OCI-LY3 (cell line): ENCODE data around the gene SLPI.

Experiments used
- H2AFZ ChIP-seq: fragments of 200-600, 300-600 bp; shearing (Covaris generic); 2 replicates; pipeline ENCODE4 v1.6.0; 2014; ENCODE audit warnings: antibody characterized with exemption, low read depth, low read length
- H3K27ac ChIP-seq: fragments of 200-600, 300-600 bp; sonication (generic); 2 replicates; pipeline ENCODE4 v1.5.1; 2014; ENCODE audit warnings: mild to moderate bottlenecking, low read length, moderate library complexity, mixed read lengths
- H3K27me3 ChIP-seq: fragments of 200-600, 300-600 bp; sonication (generic); 2 replicates; pipeline ENCODE4 v1.6.1; 2014; ENCODE audit warnings: low read depth, low read length, mixed read lengths
- H3K36me3 ChIP-seq: fragments of 200-600, 300-600 bp; sonication (generic); replicated peaks from 2 replicates; pipeline ENCODE3; 2014; ENCODE audit warnings: low read depth, low read length, mixed read lengths
- H3K4me1 ChIP-seq: fragments of 300-600, 200-600 bp; sonication (generic); 2 replicates; pipeline ENCODE4 v1.6.1; 2014; ENCODE audit warnings: low read length, mixed read lengths
- H3K4me2 ChIP-seq: fragments of 200-600, 300-600 bp; sonication (generic); 2 replicates; pipeline ENCODE4 v1.6.1; 2014; ENCODE audit warnings: low read length, mixed read lengths
- H3K4me3 ChIP-seq: fragments of 300-600, 200-600 bp; sonication (generic); 2 replicates; pipeline ENCODE4 v1.5.1; 2014; ENCODE audit warnings: antibody characterized with exemption, mild to moderate bottlenecking, low read length, moderate library complexity
- H3K79me2 ChIP-seq: fragments of 300-600, 200-600 bp; shearing (Covaris generic); 2 replicates; pipeline ENCODE4 v1.6.1; 2014; ENCODE audit warnings: mild to moderate bottlenecking, low read length, mixed read lengths
- H3K9ac ChIP-seq: fragments of 300-600, 200-600 bp; shearing (Covaris generic); 2 replicates; pipeline ENCODE4 v1.6.0; 2014; ENCODE audit warnings: mild to moderate bottlenecking, low read length, moderate library complexity
- H3K9me3 ChIP-seq: fragments of 200-600, 300-600 bp; shearing (Covaris generic); 2 replicates; pipeline ENCODE4 v1.6.1; 2014; ENCODE audit warnings: low read length, mixed read lengths; ENCODE audit not compliant: insufficient read depth
- H4K20me1 ChIP-seq: fragments of 200-600, 300-600 bp; sonication (generic); 2 replicates; pipeline ENCODE4 v1.6.1; 2016; ENCODE audit warnings: low read length, mixed read lengths; ENCODE audit not compliant: insufficient read depth
- EZH2phosphoT487 ChIP-seq: fragments of 200-600 bp; shearing (Covaris generic); IDR thresholded peaks from 2 replicates; pipeline ENCODE4 v1.6.1; 2018; ENCODE audit warnings: antibody characterized with exemption, mixed run types, low read depth
- TF ChIP-seq, protein P1 (sequence below): fragments of 200-600, 300-600 bp; sonication (generic); IDR thresholded peaks from 2 replicates; pipeline ENCODE4 v1.5.1; 2014; ENCODE audit warnings: antibody characterized with exemption, low read length, low read depth

The SLPI gene

DNA sequence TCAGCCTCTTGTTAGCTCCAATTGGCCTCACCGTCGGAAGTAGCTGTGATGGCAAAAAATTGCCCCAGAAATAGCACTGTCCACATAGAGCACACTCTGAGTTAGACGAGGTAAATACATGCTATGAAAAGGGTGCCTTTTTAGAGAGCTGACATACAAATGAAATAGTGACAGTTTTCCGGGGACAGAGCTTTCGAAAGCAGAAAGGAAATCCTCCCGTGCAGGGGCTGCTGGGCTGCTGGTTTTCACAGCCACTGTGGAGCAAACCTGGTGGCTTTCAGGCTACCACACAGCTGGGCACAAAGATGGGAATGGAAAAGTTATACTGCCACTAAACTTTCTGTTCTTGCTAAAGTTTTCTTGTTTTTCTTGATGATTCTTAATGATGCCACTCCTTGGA is 8.3 kb downstream of the SLPI start:
- TF ChIP-seq EZH2phosphoT487, result no peak
- TF ChIP-seq, protein P1, sequence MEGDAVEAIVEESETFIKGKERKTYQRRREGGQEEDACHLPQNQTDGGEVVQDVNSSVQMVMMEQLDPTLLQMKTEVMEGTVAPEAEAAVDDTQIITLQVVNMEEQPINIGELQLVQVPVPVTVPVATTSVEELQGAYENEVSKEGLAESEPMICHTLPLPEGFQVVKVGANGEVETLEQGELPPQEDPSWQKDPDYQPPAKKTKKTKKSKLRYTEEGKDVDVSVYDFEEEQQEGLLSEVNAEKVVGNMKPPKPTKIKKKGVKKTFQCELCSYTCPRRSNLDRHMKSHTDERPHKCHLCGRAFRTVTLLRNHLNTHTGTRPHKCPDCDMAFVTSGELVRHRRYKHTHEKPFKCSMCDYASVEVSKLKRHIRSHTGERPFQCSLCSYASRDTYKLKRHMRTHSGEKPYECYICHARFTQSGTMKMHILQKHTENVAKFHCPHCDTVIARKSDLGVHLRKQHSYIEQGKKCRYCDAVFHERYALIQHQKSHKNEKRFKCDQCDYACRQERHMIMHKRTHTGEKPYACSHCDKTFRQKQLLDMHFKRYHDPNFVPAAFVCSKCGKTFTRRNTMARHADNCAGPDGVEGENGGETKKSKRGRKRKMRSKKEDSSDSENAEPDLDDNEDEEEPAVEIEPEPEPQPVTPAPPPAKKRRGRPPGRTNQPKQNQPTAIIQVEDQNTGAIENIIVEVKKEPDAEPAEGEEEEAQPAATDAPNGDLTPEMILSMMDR, result no peak
- Histone ChIP-seq H3K4me1 (no peaks in the 10 kb centered on the region), H3K4me3 (no peak overlapping the region), H3K27ac (no peak overlapping the region), H4K20me1 (no peaks in the 10 kb centered on the region), H3K79me2 (no peaks in the 10 kb centered on the region), H3K4me2 (no peak overlapping the region), H3K9ac (no peak overlapping the region), H3K36me3 (no peaks in the 10 kb centered on the region), H3K27me3 (peaks cover 92% of the 10 kb centered on the region), H3K9me3 (no peaks in the 10 kb centered on the region), H2AFZ (no peak overlapping the region)

DNA sequence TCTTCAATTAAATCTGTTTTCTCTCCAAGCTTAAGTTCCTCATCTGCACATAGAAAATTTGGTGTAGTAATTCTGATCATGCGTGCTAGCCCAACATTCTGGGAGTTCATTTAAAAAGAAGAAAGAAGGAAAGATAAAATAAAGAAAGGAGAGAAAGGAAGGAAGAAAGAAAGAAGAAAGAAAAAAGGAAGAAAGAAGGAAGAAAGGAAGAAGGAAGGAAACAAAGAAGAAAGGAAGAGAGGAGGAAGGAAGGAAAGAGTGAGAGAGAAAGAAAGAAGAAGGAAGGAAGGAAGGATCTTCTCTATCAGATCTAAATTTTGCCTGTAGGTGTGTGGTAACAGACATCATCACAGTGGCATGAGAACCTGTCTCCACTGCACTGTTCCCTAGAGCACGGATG is 16.2 kb downstream of the SLPI start:
- H4K20me1 ChIP-seq, result no peaks in the 10 kb centered on the region
- no peak overlapping the region for H3K27ac ChIP-seq
- TF ChIP-seq, protein P1, result no peak
- no peak for TF ChIP-seq EZH2phosphoT487
- H3K36me3 ChIP-seq, result no peaks in the 10 kb centered on the region
- H3K4me2 ChIP-seq, result no peak overlapping the region
- H3K9me3 ChIP-seq, result peaks cover 6% of the 10 kb centered on the region; the same call in 1 of the 2 replicates
- no peak overlapping the region for H3K9ac ChIP-seq
- H3K79me2 ChIP-seq, result no peaks in the 10 kb centered on the region
- H3K4me1 ChIP-seq, result no peaks in the 10 kb centered on the region
- H3K4me3 ChIP-seq, result no peak overlapping the region
- peaks cover 58% of the 10 kb centered on the region for H3K27me3 ChIP-seq
- no peak overlapping the region for H2AFZ ChIP-seq

DNA sequence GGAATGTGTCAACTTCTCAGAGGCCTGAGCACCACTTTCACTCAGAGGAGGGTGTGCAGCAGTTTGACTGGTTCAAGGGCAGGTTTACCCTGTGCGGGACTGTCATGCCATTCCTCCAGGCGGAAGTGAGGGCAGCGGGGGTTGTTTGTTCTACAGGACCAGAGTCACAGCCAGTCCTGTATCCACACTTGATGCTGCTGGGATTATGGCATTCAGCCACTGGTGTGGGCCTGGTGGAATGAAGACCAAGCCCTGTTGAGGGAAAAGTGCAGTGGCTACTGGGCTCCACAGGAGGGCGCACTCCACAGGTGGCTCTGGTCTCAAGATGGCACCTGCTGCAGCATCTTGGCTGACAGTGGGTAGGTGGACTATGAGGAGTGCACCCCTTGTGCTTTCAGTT is 18.4 kb downstream of the SLPI start:
- H3K4me1 ChIP-seq, result no peaks in the 10 kb centered on the region
- H3K4me3 ChIP-seq, result no peak overlapping the region
- H3K4me2 ChIP-seq, result no peak overlapping the region
- H3K27me3 ChIP-seq, result peaks cover 50% of the 10 kb centered on the region
- no peaks in the 10 kb centered on the region for H4K20me1 ChIP-seq
- H3K27ac ChIP-seq, result no peak overlapping the region
- TF ChIP-seq, protein P1, result peak; percentile 56
- no peak for TF ChIP-seq EZH2phosphoT487
- H3K36me3 ChIP-seq, result no peaks in the 10 kb centered on the region
- H3K9ac ChIP-seq, result no peak overlapping the region
- H3K9me3 ChIP-seq, result peaks cover 6% of the 10 kb centered on the region; the same call in 1 of the 2 replicates
- no peak overlapping the region for H2AFZ ChIP-seq
- no peaks in the 10 kb centered on the region for H3K79me2 ChIP-seq

DNA sequence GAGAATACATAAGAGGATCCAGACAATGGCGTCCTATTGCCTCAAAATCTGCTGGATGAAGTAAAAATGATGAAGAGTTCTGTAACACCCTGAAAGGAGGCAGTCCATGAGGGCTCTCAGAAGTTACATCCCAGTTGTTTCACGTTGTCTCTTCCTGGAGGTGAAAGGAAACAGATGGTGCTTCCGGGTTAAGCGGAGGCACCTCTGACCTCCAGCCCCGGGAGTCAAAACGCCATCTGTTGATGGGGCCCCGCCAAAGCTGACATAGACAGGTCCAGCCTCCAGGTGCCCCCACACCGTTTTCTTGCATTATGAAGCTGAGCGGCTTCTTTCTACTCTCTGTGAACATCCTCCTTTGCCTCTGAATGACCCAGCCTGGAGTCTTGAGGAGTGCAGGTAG is 23.7 kb downstream of the SLPI start:
- Histone ChIP-seq H3K36me3 (no peaks in the 10 kb centered on the region), H2AFZ (no peak overlapping the region), H3K9ac (no peak overlapping the region), H3K4me1 (no peaks in the 10 kb centered on the region), H3K27me3 (peaks cover 49% of the 10 kb centered on the region), H3K4me2 (no peak overlapping the region), H3K27ac (no peak overlapping the region), H3K9me3 (peaks cover 6% of the 10 kb centered on the region; the same call in 1 of the 2 replicates), H3K4me3 (no peak overlapping the region), H3K79me2 (no peaks in the 10 kb centered on the region), H4K20me1 (no peaks in the 10 kb centered on the region)
- TF ChIP-seq, protein P1, result no peak
- no peak for TF ChIP-seq EZH2phosphoT487
